ENCODE measurements around the gene USP25. TPM values are rescaled to one million over a fixed set of nuclear protein-coding genes. Genes with fewer than 3 reads are reported as not detected.

The USP25 gene
- total and polyA plus RNA-seq, 2 donors (not counting 1 experiment from before 2014, with no cell fraction given) = 40.6 to 65.7 TPM

GRCh38 chr21:15776818-15777217 lies 47.0 kb downstream of the USP25 start:
- Histone ChIP-seq H3K9me3 (ENCODE audit: control insufficient read depth, insufficient read depth, low read depth, low read length) (no peaks in the 10 kb centered on the region), H3K4me2 (ENCODE audit: extremely low read depth, insufficient read depth, low read length) (no peak overlapping the region), H3K4me3 (replicated peaks in 1 of 4; ENCODE audit: control extremely low read depth in 1 of 4, insufficient read depth in 1 of 4, low read depth in 3 of 4, low read length in 4 of 4) (no peak overlapping the region), H4K20me1 (ENCODE audit: control insufficient read depth, extremely low read depth, insufficient read depth, low read length) (no peaks in the 10 kb centered on the region), H3K27me3 (ENCODE audit: control insufficient read depth, insufficient read depth, low read length) (no peaks in the 10 kb centered on the region), H3K9ac (ENCODE audit: insufficient read depth, low read length) (no peak overlapping the region), H3K79me2 (ENCODE audit: control insufficient read depth, insufficient read depth, low read length) (peaks cover 9% of the 10 kb centered on the region), H3K4me1 (ENCODE audit: control insufficient read depth, extremely low read depth, insufficient read depth, low read length) (peaks cover 7% of the 10 kb centered on the region), H3K36me3 (ENCODE audit: control insufficient read depth, insufficient read depth, low read length) (peaks cover 2% of the 10 kb centered on the region), H2AFZ (ENCODE audit: low read length) (no peak overlapping the region), H3K27ac (ENCODE audit: insufficient read depth, low read length) (no peak overlapping the region)
- TF ChIP-seq EZH2 (IDR thresholded peaks at IDR 0.05; ENCODE audit: low read length, missing control alignments) = no peak
- TF ChIP-seq CTCF (conservative IDR thresholded peaks at IDR 0.05 in 1 of 2, IDR thresholded peaks at IDR 0.05 in 1 of 2; ENCODE audit: low read depth in 1 of 2, low read length in 2 of 2) = no peak
- no peak for DNase-seq (ENCODE audit: low read depth in 2 of 2)

DNA sequence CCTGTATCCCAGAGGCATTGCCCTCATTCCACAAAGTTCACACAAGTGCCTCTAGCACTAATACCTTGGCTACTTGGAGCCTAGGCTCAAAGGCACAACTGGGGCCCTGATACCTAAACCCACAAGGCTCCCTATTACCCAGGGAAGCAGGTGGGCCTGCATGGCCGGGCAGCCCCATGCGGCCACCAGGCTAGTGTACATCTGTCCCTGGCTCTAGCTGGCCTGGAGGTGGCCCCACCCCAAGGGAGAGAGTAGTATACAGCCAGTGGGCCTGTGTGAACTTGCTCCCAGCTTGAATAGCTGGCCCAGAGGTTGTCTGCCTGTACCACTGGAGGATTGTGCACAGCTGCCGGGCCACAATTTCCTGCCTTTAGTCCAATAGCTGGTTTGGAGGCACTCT lies 52.2 kb downstream of the USP25 start:
- peaks cover 9% of the 10 kb centered on the region for H3K36me3 ChIP-seq (ENCODE audit: control insufficient read depth, insufficient read depth, low read length)
- no peak overlapping the region for H3K4me2 ChIP-seq (ENCODE audit: extremely low read depth, insufficient read depth, low read length)
- no peaks in the 10 kb centered on the region for H3K4me1 ChIP-seq (ENCODE audit: control insufficient read depth, extremely low read depth, insufficient read depth, low read length)
- H3K27me3 ChIP-seq (ENCODE audit: control insufficient read depth, insufficient read depth, low read length) = no peaks in the 10 kb centered on the region
- no peaks in the 10 kb centered on the region for H4K20me1 ChIP-seq (ENCODE audit: control insufficient read depth, extremely low read depth, insufficient read depth, low read length)
- H3K9me3 ChIP-seq (ENCODE audit: control insufficient read depth, insufficient read depth, low read depth, low read length) = no peaks in the 10 kb centered on the region
- no peak for DNase-seq (ENCODE audit: low read depth in 2 of 2)
- no peak overlapping the region for H3K4me3 ChIP-seq (replicated peaks in 1 of 4; ENCODE audit: control extremely low read depth in 1 of 4, insufficient read depth in 1 of 4, low read depth in 3 of 4, low read length in 4 of 4)
- H3K9ac ChIP-seq (ENCODE audit: insufficient read depth, low read length) = no peak overlapping the region
- TF ChIP-seq EZH2 (IDR thresholded peaks at IDR 0.05; ENCODE audit: low read length, missing control alignments) = no peak
- TF ChIP-seq CTCF (conservative IDR thresholded peaks at IDR 0.05 in 1 of 2, IDR thresholded peaks at IDR 0.05 in 1 of 2; ENCODE audit: low read depth in 1 of 2, low read length in 2 of 2) = no peak
- no peak overlapping the region for H2AFZ ChIP-seq (ENCODE audit: low read length)
- no peaks in the 10 kb centered on the region for H3K79me2 ChIP-seq (ENCODE audit: control insufficient read depth, insufficient read depth, low read length)
- H3K27ac ChIP-seq (ENCODE audit: insufficient read depth, low read length) = no peak overlapping the region

GRCh38 chr21:15788847-15789523 lies 59.2 kb downstream of the USP25 start:
- no peaks in the 10 kb centered on the region for H4K20me1 ChIP-seq (ENCODE audit: control insufficient read depth, extremely low read depth, insufficient read depth, low read length)
- H3K27ac ChIP-seq (ENCODE audit: insufficient read depth, low read length) = no peak overlapping the region
- H2AFZ ChIP-seq (ENCODE audit: low read length) = no peak overlapping the region
- TF ChIP-seq EZH2 (IDR thresholded peaks at IDR 0.05; ENCODE audit: low read length, missing control alignments) (no peak), CTCF (conservative IDR thresholded peaks at IDR 0.05 in 1 of 2, IDR thresholded peaks at IDR 0.05 in 1 of 2; ENCODE audit: low read depth in 1 of 2, low read length in 2 of 2) (no peak)
- no peaks in the 10 kb centered on the region for H3K9me3 ChIP-seq (ENCODE audit: control insufficient read depth, insufficient read depth, low read depth, low read length)
- H3K4me1 ChIP-seq (ENCODE audit: control insufficient read depth, extremely low read depth, insufficient read depth, low read length) = peaks cover 3% of the 10 kb centered on the region
- no peaks in the 10 kb centered on the region for H3K27me3 ChIP-seq (ENCODE audit: control insufficient read depth, insufficient read depth, low read length)
- no peaks in the 10 kb centered on the region for H3K36me3 ChIP-seq (ENCODE audit: control insufficient read depth, insufficient read depth, low read length)
- no peak overlapping the region for H3K4me3 ChIP-seq (replicated peaks in 1 of 4; ENCODE audit: control extremely low read depth in 1 of 4, insufficient read depth in 1 of 4, low read depth in 3 of 4, low read length in 4 of 4)
- H3K79me2 ChIP-seq (ENCODE audit: control insufficient read depth, insufficient read depth, low read length) = no peaks in the 10 kb centered on the region
- peak; percentile 42 to 70 for DNase-seq (ENCODE audit: low read depth in 2 of 2)
- no peak overlapping the region for H3K9ac ChIP-seq (ENCODE audit: insufficient read depth, low read length)
- H3K4me2 ChIP-seq (ENCODE audit: extremely low read depth, insufficient read depth, low read length) = peak overlapping the region; percentile 15
